ENCODE results near the gene SCG5.

DNA sequence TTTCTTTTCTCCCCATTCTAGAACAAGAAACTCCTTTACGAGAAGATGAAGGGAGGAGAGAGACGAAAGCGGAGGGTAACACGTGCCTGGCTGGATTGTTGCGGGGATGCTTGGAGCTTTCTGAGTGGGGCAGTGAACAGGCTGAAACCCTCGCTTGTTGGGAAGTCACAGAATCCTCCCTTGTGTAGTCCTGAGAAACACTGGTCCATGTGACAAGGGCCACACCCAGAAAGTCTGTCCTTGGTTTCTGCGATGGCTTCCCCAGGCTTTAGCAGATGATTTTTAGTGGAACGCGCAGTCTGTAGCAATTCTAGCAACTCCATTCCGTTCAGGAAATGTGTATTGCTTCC, 50.2 kb downstream of the SCG5 start:
- TF ChIP-seq, protein P1, sequence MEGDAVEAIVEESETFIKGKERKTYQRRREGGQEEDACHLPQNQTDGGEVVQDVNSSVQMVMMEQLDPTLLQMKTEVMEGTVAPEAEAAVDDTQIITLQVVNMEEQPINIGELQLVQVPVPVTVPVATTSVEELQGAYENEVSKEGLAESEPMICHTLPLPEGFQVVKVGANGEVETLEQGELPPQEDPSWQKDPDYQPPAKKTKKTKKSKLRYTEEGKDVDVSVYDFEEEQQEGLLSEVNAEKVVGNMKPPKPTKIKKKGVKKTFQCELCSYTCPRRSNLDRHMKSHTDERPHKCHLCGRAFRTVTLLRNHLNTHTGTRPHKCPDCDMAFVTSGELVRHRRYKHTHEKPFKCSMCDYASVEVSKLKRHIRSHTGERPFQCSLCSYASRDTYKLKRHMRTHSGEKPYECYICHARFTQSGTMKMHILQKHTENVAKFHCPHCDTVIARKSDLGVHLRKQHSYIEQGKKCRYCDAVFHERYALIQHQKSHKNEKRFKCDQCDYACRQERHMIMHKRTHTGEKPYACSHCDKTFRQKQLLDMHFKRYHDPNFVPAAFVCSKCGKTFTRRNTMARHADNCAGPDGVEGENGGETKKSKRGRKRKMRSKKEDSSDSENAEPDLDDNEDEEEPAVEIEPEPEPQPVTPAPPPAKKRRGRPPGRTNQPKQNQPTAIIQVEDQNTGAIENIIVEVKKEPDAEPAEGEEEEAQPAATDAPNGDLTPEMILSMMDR (IDR thresholded peaks at IDR 0.05; ENCODE audit: insufficient read depth, low read depth, low read length): no peak
- TF ChIP-seq EZH2 (IDR thresholded peaks at IDR 0.05; ENCODE audit: insufficient read depth, low read length): no peak

Data from astrocyte (in vitro differentiated cells and primary cell).